Measurements from ENCODE around the gene CALR3. TPM values are rescaled to one million over a fixed set of nuclear protein-coding genes. Genes with fewer than 3 reads are reported as not detected.

Gene CALR3
- total and polyA plus RNA-seq, 10 of the 15 experiments (the other 5 are each of a cell fraction or from before 2014, with no cell fraction given) = 0.05 to 0.45 (median 0.12) TPM; not detected in 2

- TF ChIP-seq FOXM1 (IDR thresholded peaks at IDR 0.05; ENCODE audit: low read depth, low read length) (no peak), SMARCA5 (IDR thresholded peaks at IDR 0.05) (no peak), ATF3 (IDR thresholded peaks at IDR 0.05; ENCODE audit: borderline replicate concordance, extremely low read depth, low read depth, low read length) (no peak), TAF1 (IDR thresholded peaks at IDR 0.05; ENCODE audit: borderline replicate concordance, low read depth, low read length) (no peak), EP300 (IDR thresholded peaks at IDR 0.05; ENCODE audit: borderline replicate concordance in 1 of 2, control insufficient read depth in 1 of 2, low read depth in 2 of 2, low read length in 2 of 2) (no peak), ZNF24 (IDR thresholded peaks at IDR 0.05) (no peak), RBBP5 (conservative IDR thresholded peaks at IDR 0.05) (no peak), FOS (IDR thresholded peaks at IDR 0.05; ENCODE audit: borderline replicate concordance, extremely low read depth, insufficient read length) (no peak), MXI1 (IDR thresholded peaks at IDR 0.05; ENCODE audit: low read depth, low read length) (no peak), TCF12 (IDR thresholded peaks at IDR 0.05; ENCODE audit: low read depth, low read length) (no peak), IKZF1 (conservative IDR thresholded peaks at IDR 0.05) (no peak), TCF7 (IDR thresholded peaks at IDR 0.05; ENCODE audit: borderline replicate concordance) (no peak)
- TF ChIP-seq, protein P1, sequence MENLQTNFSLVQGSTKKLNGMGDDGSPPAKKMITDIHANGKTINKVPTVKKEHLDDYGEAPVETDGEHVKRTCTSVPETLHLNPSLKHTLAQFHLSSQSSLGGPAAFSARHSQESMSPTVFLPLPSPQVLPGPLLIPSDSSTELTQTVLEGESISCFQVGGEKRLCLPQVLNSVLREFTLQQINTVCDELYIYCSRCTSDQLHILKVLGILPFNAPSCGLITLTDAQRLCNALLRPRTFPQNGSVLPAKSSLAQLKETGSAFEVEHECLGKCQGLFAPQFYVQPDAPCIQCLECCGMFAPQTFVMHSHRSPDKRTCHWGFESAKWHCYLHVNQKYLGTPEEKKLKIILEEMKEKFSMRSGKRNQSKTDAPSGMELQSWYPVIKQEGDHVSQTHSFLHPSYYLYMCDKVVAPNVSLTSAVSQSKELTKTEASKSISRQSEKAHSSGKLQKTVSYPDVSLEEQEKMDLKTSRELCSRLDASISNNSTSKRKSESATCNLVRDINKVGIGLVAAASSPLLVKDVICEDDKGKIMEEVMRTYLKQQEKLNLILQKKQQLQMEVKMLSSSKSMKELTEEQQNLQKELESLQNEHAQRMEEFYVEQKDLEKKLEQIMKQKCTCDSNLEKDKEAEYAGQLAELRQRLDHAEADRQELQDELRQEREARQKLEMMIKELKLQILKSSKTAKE (IDR thresholded peaks at IDR 0.05; ENCODE audit: low read depth, poor library complexity, severe bottlenecking) = no peak
- TF ChIP-seq, protein P2, sequence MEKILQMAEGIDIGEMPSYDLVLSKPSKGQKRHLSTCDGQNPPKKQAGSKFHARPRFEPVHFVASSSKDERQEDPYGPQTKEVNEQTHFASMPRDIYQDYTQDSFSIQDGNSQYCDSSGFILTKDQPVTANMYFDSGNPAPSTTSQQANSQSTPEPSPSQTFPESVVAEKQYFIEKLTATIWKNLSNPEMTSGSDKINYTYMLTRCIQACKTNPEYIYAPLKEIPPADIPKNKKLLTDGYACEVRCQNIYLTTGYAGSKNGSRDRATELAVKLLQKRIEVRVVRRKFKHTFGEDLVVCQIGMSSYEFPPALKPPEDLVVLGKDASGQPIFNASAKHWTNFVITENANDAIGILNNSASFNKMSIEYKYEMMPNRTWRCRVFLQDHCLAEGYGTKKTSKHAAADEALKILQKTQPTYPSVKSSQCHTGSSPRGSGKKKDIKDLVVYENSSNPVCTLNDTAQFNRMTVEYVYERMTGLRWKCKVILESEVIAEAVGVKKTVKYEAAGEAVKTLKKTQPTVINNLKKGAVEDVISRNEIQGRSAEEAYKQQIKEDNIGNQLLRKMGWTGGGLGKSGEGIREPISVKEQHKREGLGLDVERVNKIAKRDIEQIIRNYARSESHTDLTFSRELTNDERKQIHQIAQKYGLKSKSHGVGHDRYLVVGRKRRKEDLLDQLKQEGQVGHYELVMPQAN (conservative IDR thresholded peaks at IDR 0.05) = no peak
- TF ChIP-seq, protein P3, sequence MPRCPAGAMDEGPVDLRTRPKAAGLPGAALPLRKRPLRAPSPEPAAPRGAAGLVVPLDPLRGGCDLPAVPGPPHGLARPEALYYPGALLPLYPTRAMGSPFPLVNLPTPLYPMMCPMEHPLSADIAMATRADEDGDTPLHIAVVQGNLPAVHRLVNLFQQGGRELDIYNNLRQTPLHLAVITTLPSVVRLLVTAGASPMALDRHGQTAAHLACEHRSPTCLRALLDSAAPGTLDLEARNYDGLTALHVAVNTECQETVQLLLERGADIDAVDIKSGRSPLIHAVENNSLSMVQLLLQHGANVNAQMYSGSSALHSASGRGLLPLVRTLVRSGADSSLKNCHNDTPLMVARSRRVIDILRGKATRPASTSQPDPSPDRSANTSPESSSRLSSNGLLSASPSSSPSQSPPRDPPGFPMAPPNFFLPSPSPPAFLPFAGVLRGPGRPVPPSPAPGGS (IDR thresholded peaks at IDR 0.05; ENCODE audit: borderline replicate concordance, insufficient read depth, low read depth, low read length, poor library complexity, severe bottlenecking) = no peak
- WGBS (ENCODE audit: insufficient coverage, insufficient replicate concordance, low lambda C conversion rate, missing lambda C conversion rate) = 77% methylated on average over 11 of the region's 11 CpGs
- no peaks in the 10 kb centered on the region for H3K27me3 ChIP-seq (replicated peaks in 1 of 2; ENCODE audit: control insufficient read depth in 2 of 2, insufficient read depth in 2 of 2, low read length in 1 of 2)
- H3K4me1 ChIP-seq (ENCODE audit: control insufficient read depth, insufficient read depth, low read length) = peaks cover 21% of the 10 kb centered on the region
- BruUV-seq (replicated peaks) = TSS peak; percentile 31
- intact Hi-C loops (cut with micrococcal nuclease; ENCODE audit: unreplicated experiment) (no loop called here), in situ Hi-C loops (cut with MboI) (no loop called here)
- no peaks in the 10 kb centered on the region for H3K9me3 ChIP-seq (replicated peaks; ENCODE audit: control insufficient read depth, insufficient read depth, low read length)
- peaks cover 14 to 18% of the 10 kb centered on the region in 2 experiments for H3K36me3 ChIP-seq (ENCODE audit: control insufficient read depth in 2 of 2, insufficient read depth in 2 of 2, low read length in 1 of 2)
- ChIA-PET SMC1A (ENCODE audit: uncharacterized antibody, unreplicated experiment) (interaction anchor here (1.5 kb wide), 1 partner anchor 8 kb away, joined by 4 read pairs; no protein-coding TSS in a partner anchor), RAD21 (ENCODE audit: unreplicated experiment) (interaction anchor here (1.2 kb wide), 1 partner anchor 34 kb away, joined by 3 read pairs; no protein-coding TSS in a partner anchor), CTCF (interaction anchor here (0.7 kb wide), 2 partner anchors 15 to 30 kb away, joined by 3 read pairs; no protein-coding TSS in a partner anchor), POLR2A (interaction anchor here (0.6 to 1.7 kb wide), 3 partner anchors 10 to 119 kb away, joined by 3 to 6 read pairs (median 5); no protein-coding TSS in a partner anchor)
- no peak overlapping the region for H3K4me3 ChIP-seq
- no peak overlapping the region for H2AFZ ChIP-seq (ENCODE audit: control insufficient read depth, low read depth, low read length)
- ATAC-seq (no peak), DNase-seq (ENCODE audit: low read depth, low spot score) (no peak), FAIRE-seq (no peak)
- no peaks in the 10 kb centered on the region for H4K20me1 ChIP-seq (ENCODE audit: control insufficient read depth, insufficient read depth)
- H3K79me2 ChIP-seq (ENCODE audit: control insufficient read depth, insufficient read depth, low read length) = no peaks in the 10 kb centered on the region
- H3K27ac ChIP-seq (ENCODE audit: control insufficient read depth, insufficient read depth) = peak overlapping the region; percentile 68
- peak overlapping the region; percentile 52; the same call in 1 of the 2 replicates for H3K4me2 ChIP-seq (ENCODE audit: control insufficient read depth, insufficient read depth)
- H3K9ac ChIP-seq (ENCODE audit: control insufficient read depth, insufficient read depth, low read length) = no peak overlapping the region
Observed at GRCh38 chr19:16435238-16435917, 60.6 kb downstream of the CALR3 start.

All from GM12878 (cell line).